Loucy (cell line): ENCODE results near the gene PDE4D.

Source experiments
- CTCF ChIP-seq: fragments of 200-600 bp; sonication (generic); conservative IDR thresholded peaks from 2 replicates; pipeline ENCODE4 v1.5.1; 2014; ENCODE audit warnings: mild to moderate bottlenecking, antibody characterized with exemption, low read length
- EZH2phosphoT487 ChIP-seq: fragments of 200-600 bp; IDR thresholded peaks from 2 replicates; pipeline ENCODE4 v1.6.1; 2018; ENCODE audit warnings: antibody characterized with exemption, mild to moderate bottlenecking, moderate library complexity, borderline replicate concordance

GRCh38 chr5:59582746-59583145 lies 310.8 kb downstream of the PDE4D start:
- no peak for TF ChIP-seq CTCF
- TF ChIP-seq EZH2phosphoT487: no peak
